NCI-H2029 treated with DMSO at 0.1 percent for 48 hours (cell line): ENCODE results near the gene ESYT3.
"Not testable (repeated sequence)": the region's sequence is repeated elsewhere in the genome, so short reads cannot be mapped to it uniquely, and the experiment has no call there.

ENCODE experiments used
- DNase-seq: peaks from one replicate; lab custom pipeline; 2025; lab: John Stamatoyannopoulos, UW

The ESYT3 gene

GRCh38 chr3:138443521-138444503 lies 9.4 kb downstream of the ESYT3 start:
- DNase-seq: no peak

- DNase-seq: no peak
These were observed 10.8 kb downstream of the ESYT3 start for GRCh38 chr3:138445236-138445635.

GRCh38 chr3:138445654-138446053 lies 11.2 kb downstream of the ESYT3 start:
- no peak for DNase-seq

- no peak for DNase-seq
These were observed 14.2 kb downstream of the ESYT3 start for GRCh38 chr3:138448631-138449030.

- DNase-seq: no peak
These were observed 15.1 kb downstream of the ESYT3 start for GRCh38 chr3:138449490-138449889.

- DNase-seq: no peak
These were observed 15.8 kb downstream of the ESYT3 start for GRCh38 chr3:138450181-138450580.

GRCh38 chr3:138450704-138451424 lies 16.4 kb downstream of the ESYT3 start:
- no peak for DNase-seq

- no peak for DNase-seq
These were observed 17.3 kb downstream of the ESYT3 start for GRCh38 chr3:138451595-138452162.

- no peak for DNase-seq
These were observed 18.0 kb downstream of the ESYT3 start for GRCh38 chr3:138452436-138452835.

GRCh38 chr3:138453940-138454339 lies 19.5 kb downstream of the ESYT3 start:
- DNase-seq: not testable (repeated sequence)

- no peak for DNase-seq
These were observed 21.6 kb downstream of the ESYT3 start for GRCh38 chr3:138455801-138456716.

GRCh38 chr3:138456961-138457862 lies 22.8 kb downstream of the ESYT3 start:
- no peak for DNase-seq

- DNase-seq: no peak
These were observed 23.7 kb downstream of the ESYT3 start for GRCh38 chr3:138457863-138458735.

- no peak for DNase-seq
These were observed 24.5 kb downstream of the ESYT3 start for GRCh38 chr3:138458774-138459499.

- no peak for DNase-seq
These were observed 25.5 kb downstream of the ESYT3 start for GRCh38 chr3:138459619-138460535.

GRCh38 chr3:138460536-138461205 lies 26.3 kb downstream of the ESYT3 start:
- DNase-seq: no peak

- DNase-seq: no peak
These were observed 26.8 kb downstream of the ESYT3 start for GRCh38 chr3:138461246-138461645.
